DMS79 (cell line): ENCODE results near the gene PDZD2.
"Not testable (repeated sequence)": the region's sequence is repeated elsewhere in the genome, so short reads cannot be mapped to it uniquely, and the experiment has no call there.

Source experiments
- DNase-seq: peaks from one replicate; lab custom pipeline; 2025; lab: John Stamatoyannopoulos, UW

PDZD2 gene

DNA sequence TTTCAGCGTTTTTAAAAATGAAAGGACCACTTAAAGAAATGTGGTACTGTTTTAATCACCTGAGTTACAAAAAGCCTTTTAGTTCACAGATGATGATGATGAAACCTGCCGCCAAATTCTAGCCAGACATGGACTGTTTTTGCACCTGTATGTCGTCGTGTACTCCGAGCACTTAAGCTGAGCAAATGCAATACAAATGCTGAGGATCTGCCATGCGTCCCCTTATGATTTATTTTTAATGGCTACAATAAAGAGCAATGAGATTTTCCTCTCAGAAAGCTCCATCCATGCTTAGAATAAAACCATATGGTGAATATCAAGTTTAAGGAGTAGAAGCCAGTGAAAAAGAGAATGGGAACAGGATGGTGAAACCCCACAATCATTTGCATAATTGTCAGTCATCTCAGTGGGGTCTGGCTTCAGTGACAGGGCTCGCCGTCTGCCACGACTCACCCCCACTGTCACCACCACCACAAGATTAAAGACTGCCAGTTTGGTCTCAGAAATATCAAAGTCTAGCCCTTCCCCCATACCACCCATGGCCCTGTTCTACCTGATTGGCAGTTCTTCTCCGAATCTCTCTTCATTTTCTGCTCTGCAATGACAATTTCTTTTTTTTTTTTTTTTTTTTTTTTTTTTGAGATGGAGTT is 375.3 kb downstream of the PDZD2 start:
- no peak for DNase-seq

- not testable (repeated sequence) for DNase-seq
Measured at GRCh38 chr5:32015262-32015661, 376.3 kb downstream of the PDZD2 start.

DNA sequence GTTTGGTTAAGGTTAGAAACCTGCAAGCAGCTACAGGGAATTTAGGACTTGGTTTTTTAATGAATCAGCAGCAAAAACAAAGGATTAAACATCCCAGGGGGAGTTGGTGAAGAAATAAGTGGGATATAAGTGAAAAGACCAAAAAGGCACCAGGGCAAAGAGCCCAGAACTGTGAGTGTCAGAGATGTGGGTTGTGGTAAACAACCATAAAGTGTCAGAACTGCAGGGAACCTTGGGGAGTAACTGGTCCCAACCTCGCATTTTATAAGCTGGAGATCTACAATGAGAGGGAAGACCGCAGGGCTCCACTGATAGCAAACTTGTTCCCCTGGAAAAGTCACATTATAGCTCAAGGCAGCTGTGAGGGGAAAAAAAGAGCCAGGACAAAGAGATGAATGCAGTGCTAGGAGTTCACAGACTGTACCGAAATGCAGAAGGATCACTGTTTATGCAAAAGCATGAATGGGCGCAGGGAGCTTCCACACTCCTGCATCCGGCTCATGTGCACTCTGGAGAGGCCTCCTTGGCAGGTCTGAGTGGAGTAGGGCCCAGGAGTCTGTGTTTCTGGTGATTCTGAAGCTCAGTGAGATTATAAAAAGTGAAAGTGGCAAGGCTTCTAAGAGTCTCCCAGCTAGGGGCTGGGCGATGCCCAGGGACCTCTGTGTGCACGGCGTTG is 378.9 kb downstream of the PDZD2 start:
- no peak for DNase-seq

DNA sequence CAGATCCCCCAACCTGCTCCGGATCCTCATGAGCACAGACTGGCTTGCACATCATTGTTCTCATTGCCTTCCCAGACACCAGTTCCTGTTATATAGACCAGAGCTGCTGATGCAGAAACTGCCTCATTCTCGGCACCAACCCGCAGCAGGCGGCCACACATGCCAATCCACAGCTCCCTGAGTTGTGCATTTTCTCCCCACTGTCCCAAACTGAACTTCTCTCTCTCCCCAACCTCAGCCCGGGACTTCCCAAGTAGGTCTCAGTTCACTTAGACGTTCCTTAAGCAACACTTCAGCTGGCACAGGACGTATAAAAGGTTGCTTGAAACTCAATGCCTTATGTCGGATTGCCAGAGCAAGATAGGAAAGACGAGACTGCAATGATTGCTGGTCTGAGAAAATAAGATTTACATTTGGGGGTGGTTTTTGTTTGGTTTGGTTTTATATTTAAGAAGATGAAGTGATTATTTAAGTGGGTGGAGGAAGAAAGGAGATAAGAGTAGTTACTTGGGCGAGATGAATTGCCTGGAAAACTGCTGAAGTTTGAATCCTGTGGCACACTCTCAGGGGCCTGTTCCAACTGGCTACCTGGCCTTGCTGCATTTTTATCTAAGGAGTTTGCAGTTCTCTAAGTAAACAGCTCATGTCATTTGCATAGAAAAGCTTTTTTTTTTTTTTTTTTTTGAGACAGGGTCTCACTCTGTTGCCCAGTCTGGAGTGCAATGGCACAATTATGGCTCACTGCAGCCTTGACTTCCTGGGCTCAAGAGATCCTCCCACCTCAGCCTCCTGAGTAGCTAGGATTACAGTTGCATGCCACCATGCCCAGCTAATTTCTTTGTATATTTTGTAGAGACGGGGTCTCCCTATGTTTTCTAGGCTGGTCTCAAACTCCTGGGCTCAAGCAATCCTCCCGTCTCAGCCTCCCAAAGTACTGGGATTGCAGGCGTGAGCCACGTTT is 379.8 kb downstream of the PDZD2 start:
- no peak for DNase-seq

GRCh38 chr5:32020271-32020670 is 381.3 kb downstream of the PDZD2 start:
- DNase-seq = no peak

GRCh38 chr5:32020946-32021345 is 382.0 kb downstream of the PDZD2 start:
- no peak for DNase-seq

DNA sequence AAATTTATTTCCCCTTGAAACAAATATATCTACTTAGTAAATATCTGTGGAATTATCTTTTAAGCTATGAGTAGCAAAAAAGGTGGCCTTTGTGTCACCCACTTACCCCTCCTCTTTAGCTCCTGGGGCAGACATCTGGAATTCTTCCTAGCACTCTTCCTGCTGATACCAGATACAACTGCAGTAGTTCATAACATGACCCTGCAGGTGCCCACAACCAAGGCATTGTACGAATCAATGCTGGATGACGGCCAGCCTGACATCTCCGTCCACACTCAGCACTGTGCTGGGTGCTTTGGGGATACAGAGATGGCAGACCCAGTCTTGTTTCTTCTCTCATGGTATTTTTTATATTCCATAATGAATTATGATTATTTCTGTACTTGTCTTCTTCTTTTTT is 382.8 kb downstream of the PDZD2 start:
- DNase-seq = no peak

- no peak for DNase-seq
Measured at GRCh38 chr5:32022638-32023037, 383.7 kb downstream of the PDZD2 start.

GRCh38 chr5:32023816-32024215 is 384.9 kb downstream of the PDZD2 start:
- DNase-seq = no peak

- no peak for DNase-seq
Measured at GRCh38 chr5:32024751-32025150, 385.8 kb downstream of the PDZD2 start.

- DNase-seq = no peak
Measured at GRCh38 chr5:32027093-32027716, 388.3 kb downstream of the PDZD2 start.

DNA sequence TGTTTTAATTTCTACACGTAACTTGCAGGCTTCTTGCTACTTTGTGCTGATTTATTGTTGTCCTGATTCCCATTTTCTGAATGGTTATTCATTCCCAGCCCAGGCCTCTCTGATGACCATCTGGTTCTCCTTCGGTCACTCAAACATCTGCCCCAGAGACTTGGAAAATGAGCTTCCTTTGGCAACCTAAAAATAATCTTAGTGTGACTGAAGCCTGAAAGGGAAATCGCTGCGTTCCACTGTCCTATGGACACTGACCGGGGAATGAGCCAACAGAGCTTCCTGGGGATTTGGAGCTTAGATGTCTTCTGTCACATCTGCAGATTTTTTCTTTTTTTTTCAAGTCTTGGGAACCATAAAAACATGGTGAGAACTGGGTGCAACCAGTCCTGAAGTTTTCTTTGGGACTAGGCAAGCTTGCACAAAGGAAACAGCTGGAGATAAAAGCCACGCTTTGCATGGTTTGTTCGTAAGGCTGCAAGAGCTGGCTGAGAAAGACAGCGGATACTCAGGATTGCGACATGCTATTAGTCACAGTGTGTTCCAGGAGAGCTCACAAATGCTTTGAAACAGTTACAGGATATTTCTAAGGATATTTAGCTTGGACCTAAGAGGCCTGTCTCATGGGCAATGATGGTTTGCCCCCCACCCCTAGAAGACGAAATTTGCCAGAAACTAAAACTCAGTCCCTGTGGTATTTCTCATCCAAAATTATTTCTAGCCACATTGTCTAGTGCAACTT is 389.0 kb downstream of the PDZD2 start:
- no peak for DNase-seq

DNA sequence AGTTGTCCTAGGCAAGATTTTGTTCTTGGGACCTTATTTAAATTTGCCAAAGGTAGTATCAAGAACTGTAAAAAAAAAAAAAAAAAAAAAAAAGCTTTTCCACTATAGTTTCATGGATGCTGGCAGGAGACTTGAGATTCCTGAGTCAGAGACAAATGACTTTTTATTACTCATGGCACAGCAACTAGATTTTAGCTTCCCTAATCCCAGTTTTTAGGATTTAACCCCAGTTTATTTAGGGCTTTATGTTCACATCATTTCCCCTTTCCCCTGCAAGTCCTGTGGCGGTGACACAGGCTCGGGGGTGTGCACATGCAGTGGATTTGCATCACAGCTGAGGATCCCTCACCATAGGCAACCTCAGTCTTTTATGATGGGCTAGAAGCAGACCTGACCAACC is 390.3 kb downstream of the PDZD2 start:
- no peak for DNase-seq

- no peak for DNase-seq
Measured at GRCh38 chr5:32029781-32030180, 390.9 kb downstream of the PDZD2 start.

GRCh38 chr5:32030222-32030621 is 391.3 kb downstream of the PDZD2 start:
- DNase-seq = no peak

- no peak for DNase-seq
Measured at GRCh38 chr5:32030686-32031085, 391.8 kb downstream of the PDZD2 start.

GRCh38 chr5:32031089-32031488 is 392.2 kb downstream of the PDZD2 start:
- DNase-seq = no peak

- no peak for DNase-seq
Measured at GRCh38 chr5:32038523-32038922, 399.6 kb downstream of the PDZD2 start.

DNA sequence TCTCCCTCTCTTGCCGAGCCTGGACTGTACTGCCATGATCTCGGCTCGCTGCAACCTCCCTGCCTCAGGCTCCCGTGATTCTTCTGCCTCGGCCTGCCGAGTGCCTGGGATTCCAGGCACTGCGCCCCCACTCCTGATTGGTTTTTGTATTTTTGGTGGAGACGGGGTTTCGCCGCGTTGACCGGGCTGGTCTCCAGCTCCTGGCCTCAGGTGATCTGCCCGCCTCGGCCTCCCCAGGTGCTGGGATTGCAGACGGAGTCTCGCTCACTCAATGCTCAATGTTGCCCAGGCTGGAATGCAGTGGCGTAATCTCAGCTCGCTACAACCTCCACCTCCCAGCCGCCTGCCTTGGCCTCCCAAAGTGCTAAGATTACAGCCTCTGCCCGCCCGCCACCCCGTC is 400.2 kb downstream of the PDZD2 start:
- DNase-seq = not testable (repeated sequence)

GRCh38 chr5:32039601-32040000 is 400.7 kb downstream of the PDZD2 start:
- not testable (repeated sequence) for DNase-seq

GRCh38 chr5:32040181-32040695 is 401.3 kb downstream of the PDZD2 start:
- not testable (repeated sequence) for DNase-seq
